Fibroblast of skin of right quadriceps (primary cell): ENCODE results near the gene GCNA.
A peak's percentile ranks its signal among the peaks of the same experiment; 100 is the strongest.

Experiments used
- DNase-seq: peaks from one replicate; pipeline ENCODE4 v3.0.0-alpha.2; 2013

Gene GCNA

GRCh38 chrX:71616672-71617529 lies 38.7 kb downstream of the GCNA start:
- no peak for DNase-seq

- DNase-seq = no peak
These were observed 39.5 kb downstream of the GCNA start for GRCh38 chrX:71617742-71618141.

- no peak for DNase-seq
These were observed 40.1 kb downstream of the GCNA start, which contains the start of gene CXCR3 for GRCh38 chrX:71618303-71618721. Gene CXCR3, minus strand, starts transcription at chrX:71618511. Its CDS starts 62 bp downstream, at chrX:71618449.

- no peak for DNase-seq
These were observed 40.5 kb downstream of the GCNA start for GRCh38 chrX:71618787-71619186.

GRCh38 chrX:71619193-71619592 lies 41.0 kb downstream of the GCNA start:
- no peak for DNase-seq

- DNase-seq = no peak
These were observed 41.7 kb downstream of the GCNA start for GRCh38 chrX:71619986-71620385.

- no peak for DNase-seq
These were observed 43.4 kb downstream of the GCNA start for GRCh38 chrX:71621603-71622002.

- no peak for DNase-seq
These were observed 43.9 kb downstream of the GCNA start for GRCh38 chrX:71622032-71622575.

- peak; percentile 61 for DNase-seq
These were observed 44.6 kb downstream of the GCNA start for GRCh38 chrX:71622576-71623450.

GRCh38 chrX:71623714-71624113 lies 45.5 kb downstream of the GCNA start:
- DNase-seq = no peak

GRCh38 chrX:71625471-71625870 lies 47.2 kb downstream of the GCNA start:
- DNase-seq = no peak

- no peak for DNase-seq
These were observed 48.3 kb downstream of the GCNA start for GRCh38 chrX:71626576-71626975.

- DNase-seq = no peak
These were observed 49.6 kb downstream of the GCNA start for GRCh38 chrX:71627588-71628404.

GRCh38 chrX:71629467-71629866 lies 51.2 kb downstream of the GCNA start:
- DNase-seq = no peak

GRCh38 chrX:71632923-71633657 lies 54.9 kb downstream of the GCNA start:
- DNase-seq = no peak

GRCh38 chrX:71634366-71634765 lies 56.1 kb downstream of the GCNA start:
- no peak for DNase-seq

GRCh38 chrX:71636438-71637252 lies 58.4 kb downstream of the GCNA start:
- no peak for DNase-seq

GRCh38 chrX:71637253-71637618 lies 59.0 kb downstream of the GCNA start:
- DNase-seq = no peak

GRCh38 chrX:71637848-71638247 lies 59.6 kb downstream of the GCNA start:
- peak; percentile 20 for DNase-seq

GRCh38 chrX:71638409-71638808 lies 60.2 kb downstream of the GCNA start:
- no peak for DNase-seq

GRCh38 chrX:71640002-71640401 lies 61.8 kb downstream of the GCNA start:
- DNase-seq = no peak
